Measurements from ENCODE around the gene SLC7A7. TPM values are rescaled to one million over a fixed set of nuclear protein-coding genes. Genes with fewer than 3 reads are reported as not detected.

The SLC7A7 gene
- total and polyA plus RNA-seq, 2 of the 13 experiments (the other 11 are each of a cell fraction or from before 2014, with no cell fraction given) = 0.13 to 0.63 TPM

DNA sequence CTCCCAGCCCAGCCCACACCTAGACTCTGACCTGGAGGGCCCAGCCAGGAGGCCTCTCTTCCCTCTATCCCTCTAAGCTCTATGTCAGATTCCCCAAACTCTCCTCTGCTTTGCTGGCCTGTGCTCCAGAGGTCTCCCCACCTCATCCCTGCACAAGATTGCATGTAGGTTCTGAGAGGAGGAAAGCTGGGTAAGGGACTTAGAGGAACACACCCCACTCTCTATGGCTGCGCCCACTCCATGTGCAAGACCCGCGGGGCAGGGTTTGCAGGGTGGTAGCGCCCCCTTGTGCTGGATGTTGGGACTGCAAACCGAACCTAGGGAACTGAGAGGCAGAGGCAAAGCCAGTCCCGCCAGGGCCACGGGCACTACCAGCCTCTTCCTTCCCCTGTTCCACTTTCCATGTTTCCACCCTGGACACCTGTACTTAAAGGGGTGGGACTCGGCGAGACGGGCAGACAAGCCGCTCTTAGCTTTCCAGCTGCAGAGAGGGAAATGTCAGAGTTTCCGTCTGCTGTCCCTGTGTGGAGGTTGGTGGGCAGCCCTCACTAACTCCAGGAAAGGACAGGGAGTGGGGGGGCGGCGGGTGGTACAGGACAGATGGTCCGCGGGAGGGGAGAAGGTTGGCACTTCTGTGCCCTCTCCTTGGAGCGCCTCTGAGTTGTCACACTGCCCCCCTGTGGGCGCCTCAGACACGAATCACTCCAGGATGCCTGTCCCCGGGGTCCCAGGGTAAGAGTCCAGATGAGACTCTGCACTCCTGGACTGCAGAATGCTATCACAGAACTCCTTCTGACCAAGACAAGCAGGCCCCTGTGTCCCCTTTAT lies 37.9 kb upstream of the SLC7A7 start (continued):
- TF ChIP-seq, protein P1, sequence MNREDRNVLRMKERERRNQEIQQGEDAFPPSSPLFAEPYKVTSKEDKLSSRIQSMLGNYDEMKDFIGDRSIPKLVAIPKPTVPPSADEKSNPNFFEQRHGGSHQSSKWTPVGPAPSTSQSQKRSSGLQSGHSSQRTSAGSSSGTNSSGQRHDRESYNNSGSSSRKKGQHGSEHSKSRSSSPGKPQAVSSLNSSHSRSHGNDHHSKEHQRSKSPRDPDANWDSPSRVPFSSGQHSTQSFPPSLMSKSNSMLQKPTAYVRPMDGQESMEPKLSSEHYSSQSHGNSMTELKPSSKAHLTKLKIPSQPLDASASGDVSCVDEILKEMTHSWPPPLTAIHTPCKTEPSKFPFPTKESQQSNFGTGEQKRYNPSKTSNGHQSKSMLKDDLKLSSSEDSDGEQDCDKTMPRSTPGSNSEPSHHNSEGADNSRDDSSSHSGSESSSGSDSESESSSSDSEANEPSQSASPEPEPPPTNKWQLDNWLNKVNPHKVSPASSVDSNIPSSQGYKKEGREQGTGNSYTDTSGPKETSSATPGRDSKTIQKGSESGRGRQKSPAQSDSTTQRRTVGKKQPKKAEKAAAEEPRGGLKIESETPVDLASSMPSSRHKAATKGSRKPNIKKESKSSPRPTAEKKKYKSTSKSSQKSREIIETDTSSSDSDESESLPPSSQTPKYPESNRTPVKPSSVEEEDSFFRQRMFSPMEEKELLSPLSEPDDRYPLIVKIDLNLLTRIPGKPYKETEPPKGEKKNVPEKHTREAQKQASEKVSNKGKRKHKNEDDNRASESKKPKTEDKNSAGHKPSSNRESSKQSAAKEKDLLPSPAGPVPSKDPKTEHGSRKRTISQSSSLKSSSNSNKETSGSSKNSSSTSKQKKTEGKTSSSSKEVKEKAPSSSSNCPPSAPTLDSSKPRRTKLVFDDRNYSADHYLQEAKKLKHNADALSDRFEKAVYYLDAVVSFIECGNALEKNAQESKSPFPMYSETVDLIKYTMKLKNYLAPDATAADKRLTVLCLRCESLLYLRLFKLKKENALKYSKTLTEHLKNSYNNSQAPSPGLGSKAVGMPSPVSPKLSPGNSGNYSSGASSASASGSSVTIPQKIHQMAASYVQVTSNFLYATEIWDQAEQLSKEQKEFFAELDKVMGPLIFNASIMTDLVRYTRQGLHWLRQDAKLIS (CRISPR knock-in tag; IDR thresholded peaks at IDR 0.05) = no peak
- peak; percentile 96 for TF ChIP-seq CHD4 (IDR thresholded peaks at IDR 0.05; ENCODE audit: borderline replicate concordance, low read length)
- TF ChIP-seq ZFP91 (CRISPR knock-in tag; IDR thresholded peaks at IDR 0.05; ENCODE audit: borderline replicate concordance) = peak; percentile 97
- TF ChIP-seq ZNF317 (CRISPR knock-in tag; IDR thresholded peaks at IDR 0.05) = peak; percentile 76; the same call in 1 of the 2 replicates
- TF ChIP-seq ZFP41 (CRISPR knock-in tag; IDR thresholded peaks at IDR 0.05; ENCODE audit: borderline replicate concordance) = 0 out of 2 replicates have a peak, but pooled peaks have one; percentile 4
- TF ChIP-seq NFE2 (CRISPR knock-in tag; IDR thresholded peaks at IDR 0.05) = no peak
- peak; percentile 15; the same call in 1 of the 2 replicates for TF ChIP-seq KDM1A (CRISPR knock-in tag; IDR thresholded peaks at IDR 0.05)
- peak; percentile 84; the same call in 1 of the 2 replicates for TF ChIP-seq ZNF749 (CRISPR knock-in tag; IDR thresholded peaks at IDR 0.05; ENCODE audit: borderline replicate concordance)
- peak; percentile 51; the same call in 1 of the 2 replicates for TF ChIP-seq PRDM4 (CRISPR knock-in tag; IDR thresholded peaks at IDR 0.05; ENCODE audit: borderline replicate concordance)
- peak; percentile 95 for TF ChIP-seq BCL3 (CRISPR knock-in tag; IDR thresholded peaks at IDR 0.05)
- no peak for TF ChIP-seq ONECUT2 (CRISPR knock-in tag; IDR thresholded peaks at IDR 0.05)
- peak; percentile 61 for TF ChIP-seq FOSL2 (CRISPR knock-in tag; IDR thresholded peaks at IDR 0.05)
- TF ChIP-seq ZNF691 (CRISPR knock-in tag; IDR thresholded peaks at IDR 0.05; ENCODE audit: borderline replicate concordance, low read depth) = peak; percentile 99
- no peak for TF ChIP-seq ZNF878 (CRISPR knock-in tag; IDR thresholded peaks at IDR 0.05)
- 0 out of 2 replicates have a peak, but pooled peaks have one; percentile 89 for TF ChIP-seq ZNF331 (CRISPR knock-in tag; IDR thresholded peaks at IDR 0.05)
- TF ChIP-seq HCFC1 (IDR thresholded peaks at IDR 0.05; ENCODE audit: low read depth, low read length) = no peak
- TF ChIP-seq SIX1 (CRISPR knock-in tag; IDR thresholded peaks at IDR 0.05; ENCODE audit: borderline replicate concordance) = 0 out of 2 replicates have a peak, but pooled peaks have one; percentile 24
- TF ChIP-seq ZNF230 (CRISPR knock-in tag; IDR thresholded peaks at IDR 0.05) = peak; percentile 76

Measured in HepG2 (cell line).